Endothelial cell of umbilical vein (primary cell): ENCODE data around the gene ETF1. TPM values are rescaled to one million over a fixed set of nuclear protein-coding genes. Genes with fewer than 3 reads are reported as not detected.

Source experiments
- BruUV-seq: library from RNA; stranded (reverse); fragments of 400-500 nt; replicated peaks from 2 replicates; lab custom pipeline; 2021; lab: Mats Ljungman, UMichigan
- CTCF ChIA-PET: fragments of 300-600, 350-600 bp; sonication (Branson Sonifier 250); formaldehyde crosslinking; loops from one replicate; lab custom pipeline; 2021; ENCODE audit warnings: antibody characterized with exemption, inconsistent platforms; lab: Charles Lee
- POLR2A ChIA-PET: fragments of 300-600, 350-600 bp; sonication (Branson Sonifier 250); formaldehyde crosslinking; loops from one replicate; lab custom pipeline; 2021; ENCODE audit warnings: antibody characterized with exemption, inconsistent platforms; lab: Charles Lee
- DNase-seq: peaks from one replicate; pipeline ENCODE4 v3.0.0-alpha.2; 2011; ENCODE audit warnings: low read depth, low spot score
- FAIRE-seq: peaks from 2 replicates; lab custom pipeline; 2011; peaks lifted over from hg19 to GRCh38; lab: Jason Lieb, UNC
- H2AFZ ChIP-seq: 2 replicates; pipeline ENCODE4 v1.6.0; 2012; ENCODE audit warnings: low read depth, low read length, control low read depth, inconsistent platforms
- H3K27ac ChIP-seq: 2 replicates; pipeline ENCODE4 v1.5.1; 2011; ENCODE audit warnings: low read depth, mild to moderate bottlenecking, control low read depth, low read length, moderate library complexity; ENCODE audit not compliant: insufficient read depth
- H3K27me3 ChIP-seq, 2 experiments: 2 replicates each; pipeline versions ENCODE4 v1.6.0 to v1.6.1; 2011; ENCODE audit warnings: low read length in 2 of 2, mixed read lengths in 1 of 2; ENCODE audit not compliant: control insufficient read depth in 2 of 2, insufficient read depth in 2 of 2
- H3K36me3 ChIP-seq, 2 experiments: 2 replicates in 1 of 2; 3 replicates in 1 of 2; pipeline ENCODE4 v1.5.1; 2011; ENCODE audit warnings: low read length in 2 of 2, mild to moderate bottlenecking in 1 of 2, moderate library complexity in 1 of 2; ENCODE audit not compliant: control insufficient read depth in 2 of 2, insufficient read depth in 2 of 2; ENCODE audit errors: extremely low read depth in 1 of 2
- H3K4me1 ChIP-seq: 3 replicates; pipeline ENCODE4 v1.5.1; 2011; ENCODE audit warnings: mild to moderate bottlenecking, low read length; ENCODE audit not compliant: control insufficient read depth, insufficient read depth; ENCODE audit errors: extremely low read depth
- H3K4me2 ChIP-seq: 2 replicates; pipeline ENCODE4 v1.6.1; 2011; ENCODE audit warnings: low read length, control low read depth, mixed read lengths; ENCODE audit not compliant: insufficient read depth
- H3K4me3 ChIP-seq, 3 experiments: fragments of 200-600 bp in 1 of 3; sonication (generic), shearing (Covaris generic) in 1 of 3; replicated peaks in 1 of 3; 2 replicates each; pipeline ENCODE4 v1.5.1; 2011 to 2016; ENCODE audit warnings: control low read depth in 3 of 3, low read length in 3 of 3, mild to moderate bottlenecking in 2 of 3, inconsistent platforms in 1 of 3, low read depth in 1 of 3, moderate library complexity in 1 of 3; ENCODE audit not compliant: insufficient read depth in 1 of 3
- H3K79me2 ChIP-seq: 2 replicates; pipeline ENCODE4 v1.6.0; 2012; ENCODE audit warnings: low read length, inconsistent platforms; ENCODE audit not compliant: control insufficient read depth, insufficient read depth
- H3K9ac ChIP-seq: replicated peaks from 2 replicates; pipeline ENCODE3; 2011; ENCODE audit warnings: low read length, control low read depth; ENCODE audit not compliant: insufficient read depth; ENCODE audit errors: extremely low read depth
- H3K9me1 ChIP-seq: replicated peaks from 3 replicates; pipeline ENCODE4 v1.6.0; 2011; ENCODE audit warnings: mild to moderate bottlenecking, low read length; ENCODE audit not compliant: control insufficient read depth, insufficient read depth; ENCODE audit errors: extremely low read depth
- H3K9me3 ChIP-seq: replicated peaks from 2 replicates; pipeline ENCODE4 v1.5.1; 2012; ENCODE audit warnings: low read length, inconsistent platforms; ENCODE audit not compliant: control insufficient read depth, insufficient read depth
- H4K20me1 ChIP-seq: replicated peaks from 2 replicates; pipeline ENCODE3; 2011; ENCODE audit warnings: mild to moderate bottlenecking, low read length; ENCODE audit not compliant: control insufficient read depth, insufficient read depth; ENCODE audit errors: extremely low read depth
- EZH2 ChIP-seq: IDR thresholded peaks from 2 replicates; pipeline ENCODE4 v1.6.1; 2012; ENCODE audit warnings: borderline replicate concordance, low read depth, mild to moderate bottlenecking, moderate library complexity, low read length, inconsistent platforms; ENCODE audit not compliant: severe bottlenecking
- FOS ChIP-seq: IDR thresholded peaks from 2 replicates; pipeline ENCODE4 v1.6.1; 2011; ENCODE audit warnings: mild to moderate bottlenecking, low read length, moderate library complexity, borderline replicate concordance; ENCODE audit not compliant: insufficient read depth
- GATA2 ChIP-seq: IDR thresholded peaks from 2 replicates; pipeline ENCODE4 v1.7.0; 2011; ENCODE audit warnings: low read depth, mild to moderate bottlenecking, moderate library complexity, mixed read lengths, low read length; ENCODE audit not compliant: insufficient read length, insufficient read depth
- JUN ChIP-seq: IDR thresholded peaks from 2 replicates; pipeline ENCODE4 v1.6.1; 2011; ENCODE audit warnings: borderline replicate concordance, low read depth; ENCODE audit not compliant: insufficient read length, insufficient read depth
- MYC ChIP-seq: IDR thresholded peaks from one replicate; pipeline ENCODE4 v1.6.1; 2011; ENCODE audit warnings: mild to moderate bottlenecking, low read depth, low read length
- POLR2A ChIP-seq: IDR thresholded peaks from 2 replicates; pipeline ENCODE4 v1.6.1; 2012; ENCODE audit warnings: low read depth, mild to moderate bottlenecking, control low read depth, low read length
- POLR2AphosphoS5 ChIP-seq: IDR thresholded peaks from 2 replicates; pipeline ENCODE4 v1.6.1; 2012; ENCODE audit warnings: low read depth, mild to moderate bottlenecking, control low read depth, low read length, moderate library complexity; ENCODE audit not compliant: insufficient read depth
- dilution Hi-C: fragments of 300-500 bp; cut with MboI; formaldehyde crosslinking; loops from one replicate; pipeline ENCODE4 v1.15.0; 2019; ENCODE audit warnings: low sequenced_read_pairs; ENCODE audit not compliant: extremely low pct_ligation_motif_present
- intact Hi-C: fragments of 100-400 bp; cut with micrococcal nuclease; formaldehyde crosslinking; loops from one replicate; pipeline ENCODE4 v1.10.0; 2022
- polyA plus RNA-seq, 4 experiments: library from polyadenylated mRNA; depleted of rRNA in 3 of 4; stranded (reverse) in 3 of 4; unstranded in 1 of 4; fragments of >200 nt; gene quantifications; 2 replicates each; pipeline versions ENCODE4 v1.2.1 to v1.2.3, GENCODE V29; 2011 to 2012; ENCODE audit warnings: missing spikeins in 1 of 4
- total RNA-seq: library from RNA; stranded (reverse); gene quantifications from 2 replicates; pipeline ENCODE4 v1.2.3, GENCODE V29; 2021
- TF ChIP-seq, protein P1 (sequence below), 2 donors: IDR thresholded peaks; 1 replicate in 1 of 2; 2 replicates in 1 of 2; pipeline ENCODE4 v1.5.1; 2011; ENCODE audit warnings: low read length in 2 of 2, mild to moderate bottlenecking in 2 of 2, moderate library complexity in 2 of 2, control low read depth in 1 of 2, inconsistent platforms in 1 of 2, low read depth in 1 of 2; ENCODE audit not compliant: insufficient read depth in 1 of 2; ENCODE audit errors: extremely low read depth in 1 of 2
- TF ChIP-seq, protein P2 (sequence below): IDR thresholded peaks from 2 replicates; pipeline ENCODE4 v1.6.1; 2011; ENCODE audit not compliant: insufficient read depth, insufficient read length

Gene ETF1
- total and polyA plus RNA-seq, 2 donors (not counting 3 experiments of a cell fraction or from before 2014, with no cell fraction given), result 32.9 to 114 TPM

DNA sequence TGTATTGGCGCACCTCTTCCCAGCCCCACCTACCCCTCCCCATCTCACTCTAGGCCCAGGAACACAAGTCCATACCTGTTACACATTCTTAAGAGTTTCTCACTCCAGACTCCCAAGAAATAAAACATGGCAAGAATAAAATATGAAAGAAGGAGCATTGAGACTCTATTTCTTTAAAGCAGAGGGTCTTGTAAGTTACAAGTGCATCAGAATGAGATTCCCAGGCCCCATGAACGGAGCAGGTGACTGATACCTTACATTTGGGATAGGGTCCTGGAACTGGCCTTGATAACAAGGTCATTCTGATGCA is 72.0 kb downstream of the ETF1 start:
- DNase-seq (peak; percentile 1), FAIRE-seq (no peak)
- no peaks in the 10 kb centered on the region for H3K9me3 ChIP-seq
- no peaks in the 10 kb centered on the region for H4K20me1 ChIP-seq
- H2AFZ ChIP-seq, result no peak overlapping the region
- ChIA-PET CTCF (no interaction called here), POLR2A (no interaction called here)
- H3K36me3 ChIP-seq, result peaks cover 0 to 3% of the 10 kb centered on the region in 2 experiments
- no peaks in the 10 kb centered on the region for H3K9me1 ChIP-seq
- no peak overlapping the region for H3K4me2 ChIP-seq
- no peak overlapping the region for H3K9ac ChIP-seq
- H3K79me2 ChIP-seq, result peaks cover 4% of the 10 kb centered on the region
- H3K4me1 ChIP-seq, result peaks cover 4% of the 10 kb centered on the region
- no peak overlapping the region for H3K27ac ChIP-seq
- no TSS peak for BruUV-seq
- intact Hi-C loops, result no loop called here
- TF ChIP-seq POLR2AphosphoS5 (no peak), JUN (no peak), EZH2 (no peak), FOS (no peak), POLR2A (no peak), GATA2 (no peak), MYC (no peak)
- TF ChIP-seq, protein P1, sequence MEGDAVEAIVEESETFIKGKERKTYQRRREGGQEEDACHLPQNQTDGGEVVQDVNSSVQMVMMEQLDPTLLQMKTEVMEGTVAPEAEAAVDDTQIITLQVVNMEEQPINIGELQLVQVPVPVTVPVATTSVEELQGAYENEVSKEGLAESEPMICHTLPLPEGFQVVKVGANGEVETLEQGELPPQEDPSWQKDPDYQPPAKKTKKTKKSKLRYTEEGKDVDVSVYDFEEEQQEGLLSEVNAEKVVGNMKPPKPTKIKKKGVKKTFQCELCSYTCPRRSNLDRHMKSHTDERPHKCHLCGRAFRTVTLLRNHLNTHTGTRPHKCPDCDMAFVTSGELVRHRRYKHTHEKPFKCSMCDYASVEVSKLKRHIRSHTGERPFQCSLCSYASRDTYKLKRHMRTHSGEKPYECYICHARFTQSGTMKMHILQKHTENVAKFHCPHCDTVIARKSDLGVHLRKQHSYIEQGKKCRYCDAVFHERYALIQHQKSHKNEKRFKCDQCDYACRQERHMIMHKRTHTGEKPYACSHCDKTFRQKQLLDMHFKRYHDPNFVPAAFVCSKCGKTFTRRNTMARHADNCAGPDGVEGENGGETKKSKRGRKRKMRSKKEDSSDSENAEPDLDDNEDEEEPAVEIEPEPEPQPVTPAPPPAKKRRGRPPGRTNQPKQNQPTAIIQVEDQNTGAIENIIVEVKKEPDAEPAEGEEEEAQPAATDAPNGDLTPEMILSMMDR (IDR thresholded peaks at IDR 0.05; ENCODE audit: extremely low read depth in 1 of 2, insufficient read depth in 1 of 2, low read depth in 1 of 2, low read length in 2 of 2), result no peak
- TF ChIP-seq, protein P2, sequence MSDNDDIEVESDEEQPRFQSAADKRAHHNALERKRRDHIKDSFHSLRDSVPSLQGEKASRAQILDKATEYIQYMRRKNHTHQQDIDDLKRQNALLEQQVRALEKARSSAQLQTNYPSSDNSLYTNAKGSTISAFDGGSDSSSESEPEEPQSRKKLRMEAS, result no peak
- dilution Hi-C loops, result no loop called here
- no peaks in the 10 kb centered on the region for H3K27me3 ChIP-seq
- no peak overlapping the region for H3K4me3 ChIP-seq
